GM21528 (cell line): ENCODE data around the gene ARHGEF33.
"Not testable (repeated sequence)": the region's sequence is repeated elsewhere in the genome, so short reads cannot be mapped to it uniquely, and the experiment has no call there.

Experiments used
- ATAC-seq: cut with Tn5 transposase; IDR thresholded peaks from one replicate; pipeline ENCODE4 v1.9.1; 2021; ENCODE audit warnings: mild to moderate bottlenecking, moderate library complexity; ENCODE audit not compliant: unreplicated experiment, low FRiP score

The ARHGEF33 gene

DNA sequence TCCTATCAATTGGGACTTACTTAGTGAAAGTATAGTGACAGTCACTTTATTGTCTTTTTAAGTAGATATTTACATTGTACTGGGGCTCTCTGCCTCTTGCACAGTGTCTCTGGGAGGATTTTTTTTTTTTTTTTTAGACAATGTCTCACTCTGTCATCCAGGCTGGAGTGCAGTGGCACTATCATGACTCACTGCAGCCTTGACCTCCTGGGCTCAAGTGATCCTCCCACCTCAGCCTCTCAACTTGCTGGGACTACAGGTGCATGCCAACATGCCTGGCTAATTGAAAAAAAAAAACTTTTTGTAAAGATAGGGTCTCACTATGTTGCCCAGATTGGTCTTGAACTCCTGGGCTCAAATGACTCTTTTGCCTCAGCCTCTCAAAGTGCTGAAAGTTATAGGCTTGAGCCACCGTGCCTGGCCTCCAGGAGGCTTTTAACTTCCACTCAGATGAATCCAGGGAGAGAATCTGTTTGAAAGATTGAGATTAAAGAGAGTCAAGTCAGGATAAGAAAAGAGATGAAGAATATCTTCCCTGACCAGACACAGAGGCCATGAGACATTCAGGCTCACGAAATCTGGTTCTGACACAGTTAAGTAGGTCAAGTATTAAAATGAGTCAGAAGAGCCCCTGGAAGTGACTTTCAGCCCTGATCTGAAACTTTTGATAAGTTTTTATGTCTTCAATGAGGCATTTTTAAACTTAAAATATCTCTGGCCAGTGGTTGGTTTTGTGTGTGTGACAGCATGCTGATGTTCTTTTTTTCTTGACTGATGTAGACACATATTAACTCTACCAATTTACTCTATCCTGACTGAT, 18.3 kb downstream of the ARHGEF33 start:
- peak; percentile 88 for ATAC-seq

DNA sequence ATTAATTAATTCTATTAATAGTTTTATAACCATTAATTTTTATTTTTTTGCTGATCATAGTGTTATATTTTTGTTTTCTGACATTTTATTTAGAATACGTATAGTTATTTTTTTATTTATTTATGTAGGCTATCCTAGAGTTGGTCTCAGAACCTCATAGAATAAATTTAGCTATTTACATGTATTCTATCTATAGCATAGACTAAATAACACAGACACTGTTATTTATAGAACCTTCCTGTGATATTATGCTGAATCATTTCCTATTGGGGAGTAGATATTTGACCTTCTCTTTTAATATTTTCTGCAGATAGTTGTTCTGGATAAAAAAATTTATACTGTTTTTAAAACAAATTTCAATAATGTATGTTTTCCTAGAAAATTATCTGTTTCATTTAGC, 20.2 kb downstream of the ARHGEF33 start:
- no peak for ATAC-seq

DNA sequence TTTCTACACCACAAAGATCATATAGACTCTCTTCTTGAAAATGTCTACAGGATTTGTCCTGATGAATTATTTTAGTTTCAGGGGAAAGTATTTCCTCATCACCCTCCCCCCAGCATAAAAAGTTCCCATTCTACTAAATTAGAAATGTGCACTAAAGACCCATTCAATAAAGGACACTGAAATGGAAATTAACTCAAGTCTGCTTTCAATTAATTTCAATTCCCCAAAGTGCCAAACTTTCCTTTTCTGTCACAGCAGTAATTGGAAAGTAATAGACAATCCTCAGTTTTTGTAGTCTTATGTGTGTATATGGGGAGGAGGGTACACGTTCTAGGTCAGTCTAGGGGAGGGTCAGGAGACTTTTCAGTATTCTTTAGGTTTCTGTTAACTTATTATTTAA, 21.5 kb downstream of the ARHGEF33 start:
- no peak for ATAC-seq

DNA sequence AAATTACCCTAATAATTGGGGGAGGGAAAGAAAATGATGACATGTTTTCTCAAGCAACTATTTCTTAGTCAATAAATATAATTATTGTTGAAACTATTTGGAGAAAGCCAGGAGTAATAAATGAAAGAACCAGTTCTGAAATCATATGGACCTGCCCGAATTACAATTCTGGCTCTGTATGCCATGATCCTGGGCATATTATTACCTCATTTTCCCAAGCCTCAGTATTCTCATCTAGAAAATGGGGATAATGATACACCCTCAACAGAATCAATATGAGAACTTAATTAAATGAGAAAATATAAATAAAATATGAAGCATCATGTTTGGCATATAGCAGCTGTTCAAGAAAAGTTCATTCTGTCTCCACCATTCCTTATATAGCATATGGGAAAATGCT, 22.9 kb downstream of the ARHGEF33 start:
- no peak for ATAC-seq

DNA sequence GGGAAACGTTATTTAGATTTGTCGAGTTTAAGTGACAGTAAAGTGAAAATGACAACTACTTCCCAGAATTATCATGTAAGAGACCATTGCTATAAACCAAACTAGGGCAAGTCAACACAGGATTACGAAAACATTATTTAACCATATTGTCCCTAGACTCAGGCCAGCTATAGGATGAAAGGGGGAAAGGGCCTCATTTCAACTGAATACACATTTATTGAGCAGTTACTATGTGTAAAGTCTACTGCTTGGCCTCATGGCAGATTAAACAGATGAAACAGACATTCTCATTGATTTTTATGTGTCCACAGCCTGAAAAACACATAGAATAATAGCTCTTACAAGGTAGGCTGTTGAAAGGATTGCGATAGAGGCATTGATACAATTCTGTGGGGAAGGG, 32.7 kb downstream of the ARHGEF33 start:
- ATAC-seq: no peak

DNA sequence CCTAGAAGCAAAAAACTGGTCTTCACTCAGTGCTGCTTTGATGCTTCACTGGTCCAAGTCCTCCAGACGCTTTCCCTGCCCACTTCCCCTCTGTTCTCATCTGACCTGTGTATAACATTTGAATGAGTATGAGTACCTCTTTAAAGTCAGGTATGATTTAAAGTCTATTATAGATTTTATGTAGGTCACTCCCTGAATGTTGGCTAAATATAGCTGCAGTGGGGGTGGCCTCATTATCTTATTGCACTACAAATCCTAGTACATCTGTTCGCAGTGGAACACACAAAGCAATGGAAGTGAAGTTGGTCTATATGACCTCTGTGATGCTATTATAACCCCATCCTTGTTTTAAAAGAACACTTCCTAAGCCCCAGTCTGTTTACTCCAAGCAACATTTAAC, 33.2 kb downstream of the ARHGEF33 start:
- no peak for ATAC-seq

DNA sequence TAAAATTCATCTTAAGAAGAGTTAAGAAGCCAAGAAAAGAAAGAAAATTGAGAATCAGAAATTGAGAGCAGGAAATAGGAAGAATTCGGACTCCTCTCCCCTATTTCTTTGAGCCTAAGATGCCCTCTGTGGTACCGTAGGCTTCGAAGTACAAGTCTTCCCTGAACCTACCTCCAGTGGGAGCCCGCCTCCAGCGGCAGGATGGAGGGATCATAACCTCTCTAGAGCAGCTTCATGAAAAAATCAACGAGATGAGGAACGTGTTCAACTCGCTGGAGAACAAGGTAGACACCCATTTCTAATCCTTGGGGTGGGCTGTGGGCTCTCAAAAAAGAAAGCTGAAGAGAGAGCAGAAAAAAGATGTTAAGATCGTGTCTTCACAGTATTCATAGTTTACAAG, 36.3 kb downstream of the ARHGEF33 start:
- no peak for ATAC-seq

DNA sequence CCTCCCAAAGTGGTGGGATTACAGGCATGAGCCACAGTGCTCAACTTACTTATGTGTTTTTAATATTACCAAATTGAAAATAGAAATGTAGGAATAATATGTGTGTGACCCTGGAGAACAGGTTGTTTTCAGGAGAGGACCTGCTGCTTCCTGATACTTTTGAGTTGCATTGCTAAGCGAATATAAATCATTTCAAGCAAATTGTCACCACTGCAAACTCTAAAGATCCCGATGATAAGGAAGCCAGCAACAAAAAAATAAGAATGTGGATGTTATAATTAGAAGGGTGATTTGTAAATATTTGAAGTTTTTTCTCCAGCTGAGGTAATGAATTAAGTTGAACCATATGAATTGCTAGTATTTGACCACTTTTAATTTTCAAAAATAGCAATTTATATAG, 40.9 kb downstream of the ARHGEF33 start:
- no peak for ATAC-seq

DNA sequence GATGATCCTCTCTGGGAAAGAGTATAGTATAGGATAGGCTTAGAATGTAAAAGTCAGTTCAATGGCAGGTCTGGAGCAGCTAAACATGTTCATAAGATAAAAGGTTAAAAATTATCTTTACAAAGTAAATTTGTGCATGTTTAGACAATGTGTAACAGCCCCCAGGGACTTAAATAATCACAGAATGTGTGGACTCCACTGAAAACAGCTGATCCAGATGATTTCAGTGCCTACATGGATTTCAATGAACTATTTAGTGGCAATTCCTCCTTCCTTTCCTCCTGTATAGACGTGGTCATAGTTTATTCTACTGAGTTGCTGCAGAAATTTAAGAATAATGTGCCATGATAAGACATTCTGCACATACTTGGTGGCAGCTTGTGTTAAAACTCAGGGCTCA, 42.9 kb downstream of the ARHGEF33 start:
- ATAC-seq: no peak

DNA sequence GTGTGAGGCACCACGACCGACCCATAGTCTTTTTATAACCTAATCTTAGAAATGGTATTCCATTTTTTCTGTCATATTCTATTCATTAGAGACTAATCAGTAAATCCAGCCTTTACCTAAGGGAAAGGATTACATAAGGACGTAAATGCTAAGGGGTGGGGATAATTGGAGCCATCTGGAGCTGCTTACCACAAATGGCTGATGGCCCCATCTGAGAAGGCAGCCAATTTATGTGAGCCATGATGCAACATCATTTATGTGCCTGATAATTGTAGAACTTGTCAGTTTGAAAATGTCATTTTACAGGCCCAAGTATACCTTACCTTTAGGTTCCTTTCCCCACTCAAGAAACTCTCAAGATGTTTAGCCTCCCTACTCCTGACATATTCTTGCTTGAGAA, 44.0 kb downstream of the ARHGEF33 start:
- ATAC-seq: no peak

DNA sequence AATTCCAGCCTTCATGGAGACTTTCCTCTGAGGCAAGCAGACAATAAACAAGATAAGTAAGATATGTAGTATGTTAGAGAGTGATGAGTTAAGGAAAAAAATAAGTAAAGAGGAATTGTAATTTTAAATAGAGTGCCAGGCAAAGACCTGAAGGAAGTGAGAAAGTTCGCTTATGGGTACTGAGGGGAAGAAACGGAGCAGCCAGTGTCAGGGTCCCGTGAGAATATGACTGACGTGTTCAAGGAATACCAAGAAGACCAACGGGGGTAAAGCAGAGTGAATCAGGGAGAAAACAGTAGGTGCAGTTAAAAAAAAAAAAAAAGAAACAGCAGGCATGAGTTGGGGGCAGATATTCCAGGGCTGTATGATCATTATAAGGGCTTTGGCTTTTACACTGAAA, 45.1 kb downstream of the ARHGEF33 start:
- no peak for ATAC-seq

DNA sequence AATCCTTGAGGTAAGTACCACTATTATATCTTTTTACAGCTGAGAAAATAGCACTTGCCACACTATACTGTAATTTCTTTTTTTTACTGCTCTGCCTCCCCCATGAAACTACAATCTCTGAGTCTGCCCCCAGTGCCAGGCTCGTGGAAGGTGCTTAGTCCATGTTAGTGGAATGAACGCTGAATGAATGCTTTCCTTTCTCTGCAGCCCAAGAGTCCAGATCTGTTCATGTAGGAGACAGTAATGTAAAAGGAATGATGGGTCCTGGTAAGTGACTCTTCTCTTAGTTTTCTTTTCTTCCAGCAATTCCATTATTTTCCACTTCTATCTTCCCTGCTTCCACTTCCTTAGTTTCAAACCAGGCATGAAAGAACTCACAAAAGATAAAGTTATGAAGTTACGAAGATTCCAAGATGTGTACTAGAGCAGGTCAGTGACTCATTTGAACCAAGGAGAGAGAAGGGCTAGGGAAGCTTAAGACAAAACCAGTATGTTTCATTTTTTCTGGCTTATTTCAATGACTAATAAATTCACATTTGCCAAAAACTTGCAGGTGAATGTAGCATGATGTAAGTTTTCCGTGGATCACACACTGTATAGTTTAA, 46.0 kb downstream of the ARHGEF33 start:
- no peak for ATAC-seq

DNA sequence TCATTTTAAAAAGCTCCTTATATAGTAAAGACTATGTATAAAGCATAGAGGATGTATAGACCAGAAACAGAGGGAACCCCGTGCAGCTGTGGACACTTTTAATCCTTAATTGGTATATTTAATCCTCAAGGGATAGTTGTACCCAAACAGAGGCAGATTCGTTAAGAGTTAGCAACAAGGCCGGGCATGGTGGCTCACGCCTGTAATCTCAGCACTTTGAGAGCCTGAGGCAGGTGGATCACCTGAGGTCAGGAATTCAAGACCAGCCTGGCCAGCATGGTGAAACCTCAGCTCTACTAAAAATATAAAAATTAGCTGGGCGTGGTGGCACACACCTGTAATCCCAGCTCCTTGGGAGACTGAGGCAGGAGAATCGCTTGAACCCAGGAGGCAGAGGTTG, 46.8 kb downstream of the ARHGEF33 start:
- not testable (repeated sequence) for ATAC-seq

DNA sequence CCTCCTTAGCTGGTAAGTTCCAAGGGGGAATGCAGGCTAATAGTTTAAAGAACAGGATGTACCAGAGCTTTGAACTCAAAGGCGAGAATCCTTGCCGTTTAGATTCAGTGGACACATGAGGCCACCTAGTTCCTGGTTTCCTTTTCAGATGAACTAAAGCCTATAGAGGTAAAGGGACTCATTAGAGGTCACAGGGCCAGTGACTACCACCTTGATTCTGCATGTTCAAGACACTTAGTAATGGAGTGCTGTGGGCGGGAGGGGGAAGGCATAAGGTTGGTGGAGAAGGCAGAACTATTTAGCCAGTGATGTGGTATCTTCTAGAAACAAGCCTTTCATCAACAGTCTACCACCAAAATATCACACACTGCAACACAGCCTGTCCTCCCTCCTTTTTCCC, 47.9 kb downstream of the ARHGEF33 start:
- no peak for ATAC-seq

DNA sequence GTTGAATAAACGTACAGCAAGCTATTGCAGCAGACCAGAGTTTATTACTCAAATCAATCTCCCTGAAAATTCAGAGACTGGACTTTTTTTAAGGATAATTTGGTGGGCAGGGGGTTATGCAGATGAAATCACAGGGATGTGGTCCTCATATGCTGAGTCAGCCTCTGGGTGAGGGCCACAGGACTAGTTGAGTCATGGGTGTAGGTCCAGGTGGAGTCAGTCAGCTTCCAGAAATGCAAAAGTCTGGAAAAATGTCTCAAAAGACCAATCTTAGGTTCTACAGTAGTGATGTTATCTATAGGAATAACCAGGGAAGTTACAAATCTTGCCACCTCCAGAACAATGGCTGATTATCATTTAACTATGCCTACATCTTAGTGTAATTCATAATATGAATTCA, 51.1 kb downstream of the ARHGEF33 start:
- no peak for ATAC-seq

DNA sequence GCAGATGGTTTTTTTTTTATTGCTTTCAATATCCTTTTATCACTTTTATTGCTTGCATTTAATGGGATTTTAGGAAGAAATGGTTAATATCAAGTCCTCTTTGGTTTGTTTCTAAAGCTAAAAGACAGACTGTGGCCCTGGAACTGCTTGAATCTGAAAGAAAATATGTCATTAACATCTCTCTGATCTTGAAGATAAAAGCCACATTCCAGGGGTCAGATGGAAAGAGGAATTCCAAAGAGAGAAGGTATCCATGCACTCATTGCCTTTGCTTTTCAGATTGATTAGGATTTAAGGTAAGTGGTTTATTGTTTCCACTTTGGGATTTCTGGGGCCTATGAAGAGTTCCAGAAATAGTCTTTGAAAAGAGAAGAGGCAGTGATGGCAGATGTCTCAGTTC, 54.1 kb downstream of the ARHGEF33 start:
- ATAC-seq: no peak

DNA sequence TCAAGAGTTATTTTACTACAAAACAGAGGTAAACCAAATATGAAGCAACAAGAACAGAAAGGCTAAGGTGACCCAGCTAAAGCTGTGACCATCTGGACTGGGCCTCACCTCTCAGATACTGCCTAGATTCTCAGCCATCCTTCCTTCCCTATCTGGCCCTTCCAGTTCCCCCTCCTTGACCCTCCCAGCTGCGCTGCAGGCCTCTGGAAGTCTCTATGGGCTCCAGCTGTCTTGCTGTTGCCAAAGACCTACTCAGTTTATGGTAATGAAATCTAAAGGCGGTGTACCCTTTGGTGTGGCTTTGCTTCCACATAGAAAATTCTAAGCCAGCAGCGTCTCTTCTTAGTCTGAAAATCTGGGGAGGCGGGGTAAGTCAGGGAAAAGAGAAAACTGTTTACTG, 55.7 kb downstream of the ARHGEF33 start:
- no peak for ATAC-seq

DNA sequence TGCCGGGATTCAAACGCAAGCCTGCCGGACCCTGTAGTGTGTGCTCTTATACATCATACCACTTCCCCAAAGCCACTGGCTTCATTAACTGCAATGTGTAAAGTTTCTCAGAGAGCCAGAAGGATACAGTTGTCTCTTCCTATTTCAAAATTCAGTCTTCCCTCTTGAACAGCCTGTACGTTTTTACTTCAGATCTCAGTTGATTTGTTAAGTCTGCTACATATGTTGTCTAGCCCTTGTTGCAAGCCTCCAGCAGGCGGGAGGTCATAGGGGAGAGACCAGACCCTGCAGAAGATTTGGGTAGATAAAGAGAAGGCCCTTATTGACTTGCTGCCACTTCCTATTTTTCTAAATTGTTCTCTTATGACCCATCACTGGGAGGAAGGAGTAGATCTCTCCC, 56.2 kb downstream of the ARHGEF33 start:
- no peak for ATAC-seq

DNA sequence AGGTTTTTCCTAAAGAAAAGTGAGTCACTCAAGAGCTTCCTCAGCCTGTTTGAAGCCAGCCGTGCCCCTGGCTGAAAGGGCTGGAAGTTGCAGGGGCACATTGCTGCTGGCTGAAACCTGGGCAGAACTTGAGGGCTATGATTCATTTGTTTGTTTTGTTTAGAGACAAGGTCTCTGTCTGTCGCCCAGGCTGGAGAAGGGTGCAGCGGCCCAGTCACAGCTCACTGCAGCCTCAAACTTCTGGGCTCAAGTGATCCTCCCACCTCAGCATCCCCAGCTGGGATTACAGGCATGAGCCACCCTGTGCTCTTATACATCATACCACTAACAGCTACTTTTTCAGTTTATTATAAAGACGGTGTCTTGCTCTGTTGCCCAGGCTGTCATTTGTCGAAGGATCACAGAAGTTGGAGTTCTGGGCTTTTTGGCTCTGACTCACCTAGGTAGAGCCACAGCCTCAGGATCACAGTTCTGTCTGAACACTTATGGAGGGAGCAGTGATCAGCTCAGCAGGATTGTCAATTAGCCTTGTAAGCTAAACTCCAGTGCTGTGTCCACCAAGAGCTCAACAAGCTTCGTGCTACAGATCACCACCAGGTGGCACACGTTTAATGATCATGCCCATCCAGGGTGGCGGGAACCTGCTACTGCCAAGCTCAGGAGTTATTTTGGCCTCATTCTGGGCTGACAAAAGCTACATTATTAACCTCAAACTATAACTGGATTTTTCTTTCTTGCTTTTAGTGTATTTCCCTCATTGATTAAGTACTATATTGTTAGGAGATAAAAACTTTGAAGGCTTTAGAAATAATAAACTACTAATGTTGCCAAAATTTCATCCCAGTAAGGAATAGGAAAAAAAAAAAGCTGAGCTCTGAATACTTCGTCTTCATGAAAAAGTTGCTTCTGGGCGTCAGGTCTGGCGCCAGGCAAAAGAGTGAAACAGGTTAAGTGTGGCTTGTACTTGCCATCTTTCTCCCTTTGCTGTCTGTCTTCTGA, 57.9 kb downstream of the ARHGEF33 start:
- no peak for ATAC-seq

DNA sequence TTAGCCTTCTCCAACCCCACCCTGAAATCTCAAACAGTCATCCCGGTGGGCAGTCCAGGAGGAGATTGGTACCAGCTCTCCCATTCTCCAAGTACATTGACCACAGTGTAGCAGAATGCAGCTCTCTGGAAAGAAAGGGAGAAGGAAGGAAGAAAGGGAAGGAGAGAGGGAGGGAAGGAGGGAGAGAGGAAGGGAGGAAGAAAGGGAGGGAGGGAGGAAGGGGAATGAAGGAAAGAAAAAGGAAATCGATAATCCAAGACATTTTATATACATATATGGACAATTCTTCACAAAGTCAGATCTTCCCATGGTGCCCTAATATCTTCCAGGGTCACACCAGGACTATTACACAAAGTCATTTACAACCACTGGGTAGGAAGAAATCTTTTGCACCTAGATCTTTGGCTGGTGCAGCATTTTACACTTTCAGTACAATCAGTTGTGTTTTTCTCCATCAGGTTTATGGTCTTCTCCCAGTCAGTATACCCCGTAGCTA, 58.8 kb downstream of the ARHGEF33 start:
- no peak for ATAC-seq

DNA sequence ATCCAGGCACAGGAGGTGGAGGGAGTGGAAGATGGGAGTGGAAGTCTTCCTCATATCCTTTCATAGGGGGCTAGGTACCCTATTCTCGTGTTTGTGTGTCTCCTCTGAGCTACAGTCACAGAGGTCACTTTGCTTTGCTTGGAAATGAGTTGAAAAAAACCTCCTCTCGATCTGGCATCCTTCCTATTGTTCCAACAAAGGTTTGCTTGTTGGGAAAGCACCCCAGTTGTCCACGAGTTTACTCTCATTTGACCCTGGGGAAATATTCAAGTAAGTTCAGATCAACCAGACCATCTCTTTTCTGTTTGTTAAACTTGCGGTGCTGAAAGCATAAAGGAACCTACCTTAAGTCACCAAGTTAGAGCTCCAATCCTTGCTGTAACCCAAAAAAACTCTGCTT, 59.3 kb downstream of the ARHGEF33 start:
- no peak for ATAC-seq
